ENCODE measurements around the gene LRRC75A.
"Not testable (repeated sequence)": the region's sequence is repeated elsewhere in the genome, so short reads cannot be mapped to it uniquely, and the experiment has no call there.

The LRRC75A gene

GRCh38 chr17:16415031-16415924 is 76.7 kb downstream of the LRRC75A start, which contains the start of gene TRPV2:
Gene TRPV2, plus strand, starts transcription at chr17:16415571. Its CDS starts 2,098 bp downstream, at chr17:16417669.
- in situ Hi-C loops (cut with HindIII; ENCODE audit: low sequenced_read_pairs) = no loop called here

GRCh38 chr17:16407911-16408588 is 83.9 kb downstream of the LRRC75A start:
- in situ Hi-C loops (cut with HindIII; ENCODE audit: low sequenced_read_pairs) = no loop called here

- in situ Hi-C loops (cut with HindIII; ENCODE audit: low sequenced_read_pairs) = no loop called here
Observed at GRCh38 chr17:16406742-16407674, 85.0 kb downstream of the LRRC75A start.

- in situ Hi-C loops (cut with HindIII; ENCODE audit: low sequenced_read_pairs) = not testable (repeated sequence)
Observed at GRCh38 chr17:16403847-16404246, 88.1 kb downstream of the LRRC75A start.

DNA sequence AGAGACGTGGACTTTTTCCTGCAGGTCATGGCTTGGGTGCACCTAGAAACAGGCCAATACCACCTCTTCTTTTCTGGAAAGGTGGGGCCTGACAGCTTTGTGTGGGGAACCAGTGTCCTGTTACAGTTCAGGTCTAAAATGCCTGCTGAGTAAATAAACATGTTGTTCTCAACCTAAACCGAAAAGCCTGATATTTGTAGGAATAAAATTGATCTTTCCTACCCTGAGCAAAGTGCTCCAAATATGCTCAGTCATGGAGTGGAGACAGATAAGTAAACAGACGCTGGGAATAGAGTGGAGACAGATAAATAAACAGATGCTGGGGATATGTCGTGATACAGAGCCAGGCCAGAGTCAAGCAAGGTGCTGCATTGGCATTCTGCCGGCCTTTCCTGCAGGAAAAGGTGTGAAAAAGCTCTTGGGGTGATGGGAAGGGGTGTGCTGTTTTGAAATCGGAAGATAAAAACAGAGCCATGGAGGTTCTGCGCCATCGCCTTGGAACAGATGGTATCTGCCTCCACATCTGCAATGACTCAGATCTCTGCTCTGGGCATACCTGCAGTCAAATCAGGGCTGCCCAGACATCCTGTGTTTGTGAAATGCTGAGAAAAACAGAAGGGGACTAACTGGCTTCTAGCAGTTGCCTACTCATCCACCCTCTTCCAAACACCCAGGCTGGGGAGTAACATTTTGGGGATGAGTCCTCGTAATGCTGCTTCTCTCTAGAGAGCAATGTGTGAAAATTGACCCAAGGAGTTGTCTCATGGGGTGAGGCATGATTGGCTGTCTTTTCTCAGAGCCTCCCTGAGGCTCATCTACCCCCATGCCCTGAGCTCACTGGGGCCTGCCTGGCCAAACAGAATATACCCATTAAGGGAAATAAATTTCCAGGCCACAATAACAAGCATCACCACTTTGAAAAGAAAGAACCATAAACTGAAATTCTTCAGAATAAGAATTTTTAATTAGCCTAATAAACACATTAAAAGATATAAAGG is 93.4 kb downstream of the LRRC75A start:
- in situ Hi-C loops (cut with HindIII; ENCODE audit: low sequenced_read_pairs) = no loop called here

- in situ Hi-C loops (cut with HindIII; ENCODE audit: low sequenced_read_pairs) = not testable (repeated sequence)
Observed at GRCh38 chr17:16396693-16397092, 95.3 kb downstream of the LRRC75A start.

DNA sequence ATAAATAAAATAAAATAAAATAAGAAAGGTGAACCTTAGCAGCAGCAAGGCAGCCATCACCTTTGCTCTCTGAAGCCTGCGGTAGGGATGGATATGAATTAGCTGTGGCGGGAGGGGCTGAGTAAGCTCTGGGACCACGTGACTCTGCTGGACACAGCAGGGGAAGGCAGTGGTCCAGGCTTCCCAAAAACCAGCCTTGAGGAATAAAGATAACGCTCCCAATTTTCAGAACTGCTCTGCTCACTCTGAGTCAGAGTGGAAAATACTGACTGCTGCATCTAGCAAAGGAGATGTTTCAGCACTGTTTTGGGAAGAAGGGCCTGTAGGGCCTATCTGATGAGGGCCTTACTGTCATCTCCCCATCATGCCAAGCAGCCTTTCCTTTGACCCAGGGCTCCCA is 96.1 kb downstream of the LRRC75A start:
- in situ Hi-C loops (cut with HindIII; ENCODE audit: low sequenced_read_pairs) = not testable (repeated sequence)

DNA sequence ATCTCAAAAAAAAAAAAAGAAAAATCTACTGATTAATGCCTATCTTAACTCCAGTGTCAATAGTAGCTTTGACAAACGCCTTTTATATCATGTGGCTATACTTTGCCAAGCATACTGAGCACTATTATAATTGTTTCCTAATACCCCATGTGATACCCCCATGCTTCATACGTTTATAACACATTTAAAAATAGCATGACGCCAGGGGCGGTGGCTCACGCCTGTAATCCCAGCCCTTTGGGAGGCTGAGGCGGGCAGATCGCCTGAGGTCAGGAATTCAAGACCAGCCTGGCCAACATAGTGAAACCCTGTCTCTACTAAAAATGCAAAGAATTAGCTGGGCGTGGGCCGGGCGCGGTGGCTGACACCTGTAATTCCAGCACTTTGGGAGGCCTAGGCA is 99.5 kb downstream of the LRRC75A start:
- in situ Hi-C loops (cut with HindIII; ENCODE audit: low sequenced_read_pairs) = not testable (repeated sequence)

All from DLD1 (cell line).